Lower leg skin (tissue), 3 donors: ENCODE data around the gene PCSK5.

Experiments
- CTCF ChIP-seq, 3 donors: fragments of 450-650 bp; IDR thresholded peaks; one replicate each; pipeline ENCODE4 v1.5.1; 2016; ENCODE audit warnings: antibody characterized with exemption in 3 of 3, mild to moderate bottlenecking in 3 of 3, moderate library complexity in 2 of 3
- POLR2A ChIP-seq, 2 donors: fragments of 450-650 bp; IDR thresholded peaks; one replicate each; pipeline ENCODE4 v1.6.1; 2016 to 2017; ENCODE audit warnings: antibody characterized with exemption in 2 of 2, mild to moderate bottlenecking in 1 of 2, moderate library complexity in 1 of 2

- TF ChIP-seq CTCF (IDR thresholded peaks at IDR 0.05) (no peak), POLR2A (IDR thresholded peaks at IDR 0.05) (no peak)
These were observed 98.2 kb downstream of the PCSK5 start for GRCh38 chr9:75988663-75989062.
